PC-3 (cell line): ENCODE measurements around the gene GINS1. TPM values are rescaled to one million over a fixed set of nuclear protein-coding genes. Genes with fewer than 3 reads are reported as not detected.

Experiments
- ATAC-seq: fragments of 200-7000 bp; cut with Tn5 transposase; 2 replicates; pipeline ENCODE4 v1.9.1; 2020; ENCODE audit warnings: mild to moderate bottlenecking, moderate library complexity
- BruUV-seq: library from RNA; stranded (reverse); fragments of 400-500 nt; replicated peaks from 2 replicates; lab custom pipeline; 2021; lab: Mats Ljungman, UMichigan
- CTCF ChIA-PET: fragments of 300-600 bp; sonication (Branson Sonifier 250); formaldehyde crosslinking; loops from one replicate; lab custom pipeline; 2022; ENCODE audit warnings: antibody characterized with exemption; lab: Charles Lee
- POLR2A ChIA-PET: fragments of 300-600 bp; sonication (Branson Sonifier 250); formaldehyde crosslinking; loops from one replicate; lab custom pipeline; 2022; ENCODE audit warnings: antibody characterized with exemption; ENCODE audit not compliant: unreplicated experiment; lab: Charles Lee
- DNase-seq: peaks from one replicate; pipeline ENCODE4 v3.0.0-alpha.2; 2015
- H2AFZ ChIP-seq: fragments of 300-600 bp; sonication (generic); 2 replicates; pipeline ENCODE4 v1.6.0; 2016; ENCODE audit warnings: antibody characterized with exemption, low read length
- H3F3A ChIP-seq: fragments of 300-600 bp; sonication (generic); one replicate; pipeline ENCODE4 v1.6.0; 2017; ENCODE audit warnings: antibody characterized with exemption, low read length, control low read depth, mild to moderate bottlenecking; ENCODE audit not compliant: unreplicated experiment
- H3K27ac ChIP-seq: fragments of 300-600 bp; sonication (generic); 2 replicates; pipeline ENCODE4 v1.5.1; 2016; ENCODE audit warnings: mild to moderate bottlenecking, low read length
- H3K27me3 ChIP-seq: fragments of 300-600 bp; sonication (generic); 2 replicates; pipeline ENCODE4 v1.6.1; 2016; ENCODE audit warnings: low read length, mixed read lengths
- H3K36me3 ChIP-seq: fragments of 300-600 bp; sonication (generic); 2 replicates; pipeline ENCODE4 v1.6.1; 2016; ENCODE audit warnings: low read depth, mixed run types, low read length, mixed read lengths
- H3K4me1 ChIP-seq: fragments of 300-600 bp; sonication (generic); 2 replicates; pipeline ENCODE4 v1.5.1; 2016; ENCODE audit warnings: low read length; ENCODE audit not compliant: insufficient read depth
- H3K4me2 ChIP-seq: fragments of 300-600 bp; sonication (generic); 2 replicates; pipeline ENCODE4 v1.6.0; 2016; ENCODE audit warnings: low read length
- H3K4me3 ChIP-seq: fragments of 300-600 bp; sonication (generic); 2 replicates; pipeline ENCODE4 v1.5.1; 2016; ENCODE audit warnings: mild to moderate bottlenecking, low read length, mixed read lengths
- H3K79me2 ChIP-seq: fragments of 300-600 bp; sonication (generic); 2 replicates; pipeline ENCODE4 v1.6.1; 2017; ENCODE audit warnings: low read length, mixed read lengths
- H3K9ac ChIP-seq: fragments of 300-600 bp; sonication (generic); 2 replicates; pipeline ENCODE4 v1.6.0; 2016; ENCODE audit warnings: mild to moderate bottlenecking, low read length
- H3K9me2 ChIP-seq: fragments of 300-600 bp; sonication (generic); replicated peaks from 2 replicates; pipeline ENCODE4 v1.6.1; 2016; ENCODE audit warnings: mixed run types, low read length, mixed read lengths
- H3K9me3 ChIP-seq: fragments of 300-600 bp; sonication (generic); 2 replicates; pipeline ENCODE4 v1.6.1; 2016; ENCODE audit warnings: low read length, mixed read lengths
- H4K20me1 ChIP-seq: fragments of 300-600 bp; sonication (generic); 2 replicates; pipeline ENCODE4 v1.6.1; 2016; ENCODE audit warnings: low read length, mixed read lengths
- CTCF ChIP-seq: fragments of 300-600 bp; sonication (generic); conservative IDR thresholded peaks from 2 replicates; pipeline ENCODE4 v1.5.1; 2017; ENCODE audit warnings: antibody characterized with exemption, low read depth, mild to moderate bottlenecking, low read length
- EZH2 ChIP-seq: fragments of 300-600 bp; sonication (generic); IDR thresholded peaks from one replicate; pipeline ENCODE4 v1.6.1; 2017; ENCODE audit warnings: antibody characterized with exemption, mild to moderate bottlenecking, low read length; ENCODE audit not compliant: unreplicated experiment
- EZH2phosphoT487 ChIP-seq: fragments of 300-600 bp; sonication (generic); IDR thresholded peaks from 2 replicates; pipeline ENCODE4 v1.6.1; 2018; ENCODE audit warnings: mild to moderate bottlenecking, antibody characterized with exemption, low read length, borderline replicate concordance
- intact Hi-C: fragments of 100-400 bp; cut with micrococcal nuclease; formaldehyde crosslinking; loops from 2 replicates; pipeline ENCODE4 v1.9.0; 2023
- total RNA-seq: library from RNA; depleted of rRNA; stranded (reverse); fragments of >200 nt; gene quantifications from 2 replicates; pipeline ENCODE4 v1.2.3, GENCODE V29; 2014

GINS1 gene
- total RNA-seq, 1 experiment from 2014 or later, result 28.1 TPM

GRCh38 chr20:25394276-25394675 is 13.2 kb upstream of the GINS1 start:
- peaks cover 4% of the 10 kb centered on the region for H3F3A ChIP-seq
- H3K79me2 ChIP-seq, result peaks cover 9% of the 10 kb centered on the region
- intact Hi-C loops, result loop anchor here (10.0 kb wide), 1 partner anchor 199 kb away; the partner anchor contains the start of gene ENTPD6
- ChIA-PET POLR2A (no interaction called here), CTCF (no interaction called here)
- no peaks in the 10 kb centered on the region for H3K9me3 ChIP-seq
- H4K20me1 ChIP-seq, result no peaks in the 10 kb centered on the region
- no peaks in the 10 kb centered on the region for H3K9me2 ChIP-seq
- no peak overlapping the region for H2AFZ ChIP-seq
- H3K4me2 ChIP-seq, result no peak overlapping the region
- no peak overlapping the region for H3K27ac ChIP-seq
- TF ChIP-seq EZH2phosphoT487 (no peak), EZH2 (no peak), CTCF (no peak)
- H3K27me3 ChIP-seq, result no peaks in the 10 kb centered on the region
- ATAC-seq, result no peak
- no TSS peak for BruUV-seq
- peak; percentile 62 for DNase-seq
- no peak overlapping the region for H3K4me3 ChIP-seq
- H3K9ac ChIP-seq, result no peak overlapping the region
- no peaks in the 10 kb centered on the region for H3K36me3 ChIP-seq
- peaks cover 38% of the 10 kb centered on the region for H3K4me1 ChIP-seq

GRCh38 chr20:25394996-25395395 is 12.5 kb upstream of the GINS1 start:
- Histone ChIP-seq H3K4me1 (peaks cover 37% of the 10 kb centered on the region), H3K9ac (no peak overlapping the region), H2AFZ (no peak overlapping the region), H3K9me3 (no peaks in the 10 kb centered on the region), H3K4me2 (no peak overlapping the region), H3K79me2 (peaks cover 2% of the 10 kb centered on the region), H3K9me2 (no peaks in the 10 kb centered on the region), H3K36me3 (no peaks in the 10 kb centered on the region), H3K27ac (no peak overlapping the region), H3K4me3 (no peak overlapping the region), H4K20me1 (no peaks in the 10 kb centered on the region), H3K27me3 (no peaks in the 10 kb centered on the region), H3F3A (peaks cover 4% of the 10 kb centered on the region)
- ChIA-PET CTCF (no interaction called here), POLR2A (no interaction called here)
- no TSS peak for BruUV-seq
- TF ChIP-seq EZH2phosphoT487 (no peak), CTCF (no peak), EZH2 (no peak)
- ATAC-seq (no peak), DNase-seq (no peak)
- intact Hi-C loops, result loop anchor here (10.0 kb wide), 1 partner anchor 200 kb away; the partner anchor contains the start of gene ENTPD6

GRCh38 chr20:25397096-25397495 is 10.4 kb upstream of the GINS1 start:
- no peak for DNase-seq
- BruUV-seq, result no TSS peak
- H3K4me1 ChIP-seq, result peaks cover 32% of the 10 kb centered on the region
- no peaks in the 10 kb centered on the region for H3K9me3 ChIP-seq
- TF ChIP-seq CTCF, result no peak
- no peak for TF ChIP-seq EZH2
- no peak for TF ChIP-seq EZH2phosphoT487
- intact Hi-C loops, result loop anchor here (10.0 kb wide), 1 partner anchor 202 kb away; the partner anchor contains the start of gene ENTPD6
- ATAC-seq, result no peak
- ChIA-PET CTCF (no interaction called here), POLR2A (no interaction called here)
- H2AFZ ChIP-seq, result no peak overlapping the region
- no peak overlapping the region for H3K9ac ChIP-seq
- H3K36me3 ChIP-seq, result no peaks in the 10 kb centered on the region
- H3F3A ChIP-seq, result peaks cover 4% of the 10 kb centered on the region
- no peaks in the 10 kb centered on the region for H3K27me3 ChIP-seq
- H3K79me2 ChIP-seq, result no peaks in the 10 kb centered on the region
- H3K9me2 ChIP-seq, result no peaks in the 10 kb centered on the region
- H3K4me2 ChIP-seq, result peak overlapping the region; percentile 21; the same call in 1 of the 2 replicates
- H3K27ac ChIP-seq, result peak overlapping the region; percentile 14; the same call in 1 of the 2 replicates
- H3K4me3 ChIP-seq, result no peak overlapping the region
- H4K20me1 ChIP-seq, result no peaks in the 10 kb centered on the region
